B cell (primary cell): ENCODE measurements around the gene CACNB4.

Source experiments
- EZH2 ChIP-seq: IDR thresholded peaks from 2 replicates; pipeline ENCODE4 v1.6.1; 2012; ENCODE audit warnings: borderline replicate concordance, low read depth, mild to moderate bottlenecking, moderate library complexity, low read length; ENCODE audit not compliant: insufficient read depth, poor library complexity, severe bottlenecking
- TF ChIP-seq, protein P1 (sequence below): fragments of 200-600 bp; IDR thresholded peaks from one replicate; pipeline ENCODE4 v1.8.0; 2022; ENCODE audit warnings: antibody characterized with exemption, mild to moderate bottlenecking

DNA sequence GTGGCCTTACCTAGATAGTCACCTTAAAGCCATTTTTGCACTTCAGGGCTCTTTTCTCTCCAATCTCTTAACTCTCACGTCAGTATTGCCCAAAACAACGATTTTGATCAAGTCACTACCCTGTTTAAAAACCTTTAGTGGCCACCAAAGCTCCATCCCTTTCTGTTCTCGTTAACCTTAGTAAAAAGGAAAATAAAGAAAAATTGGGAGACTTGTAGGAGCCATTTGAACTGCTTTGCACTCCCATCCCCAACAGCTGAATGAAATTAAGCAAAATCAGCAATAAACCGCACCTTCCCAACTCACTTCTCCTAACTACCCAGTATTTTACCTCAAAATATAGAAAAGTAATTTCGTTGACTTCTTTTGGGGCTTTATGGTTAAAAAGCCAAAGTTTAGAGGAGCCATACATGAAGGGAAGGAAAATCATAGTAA lies 269.9 kb downstream of the CACNB4 start:
- TF ChIP-seq, protein P1, sequence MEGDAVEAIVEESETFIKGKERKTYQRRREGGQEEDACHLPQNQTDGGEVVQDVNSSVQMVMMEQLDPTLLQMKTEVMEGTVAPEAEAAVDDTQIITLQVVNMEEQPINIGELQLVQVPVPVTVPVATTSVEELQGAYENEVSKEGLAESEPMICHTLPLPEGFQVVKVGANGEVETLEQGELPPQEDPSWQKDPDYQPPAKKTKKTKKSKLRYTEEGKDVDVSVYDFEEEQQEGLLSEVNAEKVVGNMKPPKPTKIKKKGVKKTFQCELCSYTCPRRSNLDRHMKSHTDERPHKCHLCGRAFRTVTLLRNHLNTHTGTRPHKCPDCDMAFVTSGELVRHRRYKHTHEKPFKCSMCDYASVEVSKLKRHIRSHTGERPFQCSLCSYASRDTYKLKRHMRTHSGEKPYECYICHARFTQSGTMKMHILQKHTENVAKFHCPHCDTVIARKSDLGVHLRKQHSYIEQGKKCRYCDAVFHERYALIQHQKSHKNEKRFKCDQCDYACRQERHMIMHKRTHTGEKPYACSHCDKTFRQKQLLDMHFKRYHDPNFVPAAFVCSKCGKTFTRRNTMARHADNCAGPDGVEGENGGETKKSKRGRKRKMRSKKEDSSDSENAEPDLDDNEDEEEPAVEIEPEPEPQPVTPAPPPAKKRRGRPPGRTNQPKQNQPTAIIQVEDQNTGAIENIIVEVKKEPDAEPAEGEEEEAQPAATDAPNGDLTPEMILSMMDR: no peak
- no peak for TF ChIP-seq EZH2
